SK-N-SH (cell line): ENCODE data around the gene EWSR1. TPM values are rescaled to one million over a fixed set of nuclear protein-coding genes. Genes with fewer than 3 reads are reported as not detected.
A peak's percentile ranks its signal among the peaks of the same experiment; 100 is the strongest.

Experiments used
- CTCF ChIA-PET: fragments of 300-600, 350-600 bp; formaldehyde crosslinking; extraction: SDS; loops from one replicate; lab custom pipeline; 2021; lab: Yijun Ruan, JAX
- POLR2A ChIA-PET: fragments of 350-600 bp; sonication (Branson Sonifier 250); formaldehyde crosslinking; extraction: SDS; loops from one replicate; lab custom pipeline; 2020; ENCODE audit warnings: antibody characterized with exemption, inconsistent platforms; lab: Yijun Ruan, JAX
- DNase-seq: peaks from one replicate; pipeline ENCODE4 v3.0.0; 2012
- H2AFZ ChIP-seq: fragments of 200-600 bp; sonication (generic); 2 replicates; pipeline ENCODE4 v1.8.1; 2016; ENCODE audit warnings: antibody characterized with exemption, mild to moderate bottlenecking, low read depth
- H3F3A ChIP-seq: fragments of 200-600 bp; sonication (generic); replicated peaks from 2 replicates; pipeline ENCODE3; 2016; ENCODE audit warnings: antibody characterized with exemption, mild to moderate bottlenecking; ENCODE audit not compliant: insufficient read depth
- H3K27ac ChIP-seq, 2 experiments: fragments of 200-500 bp in 1 of 2; fragments of 200-600 bp in 1 of 2; sonication (Bioruptor generic) in 1 of 2; sonication (generic), shearing (Covaris generic) in 1 of 2; 2 replicates each; pipeline versions ENCODE4 v1.5.1 to v1.6.1; 2014 to 2016; ENCODE audit warnings: low read depth in 2 of 2, inconsistent platforms in 1 of 2, low read length in 1 of 2, mild to moderate bottlenecking in 1 of 2, mixed read lengths in 1 of 2
- H3K27me3 ChIP-seq: fragments of 200-600 bp; sonication (generic), shearing (Covaris generic); 2 replicates; pipeline ENCODE4 v1.6.1; 2016; ENCODE audit warnings: mixed run types; ENCODE audit not compliant: insufficient read depth
- H3K36me3 ChIP-seq, 2 experiments: fragments of 200-500 bp in 1 of 2; fragments of 200-600 bp in 1 of 2; sonication (Bioruptor generic) in 1 of 2; sonication (generic) in 1 of 2; replicated peaks in 1 of 2; 2 replicates each; pipeline versions ENCODE3 to v1.5.1; 2014 to 2016; ENCODE audit warnings: low read length in 1 of 2, mild to moderate bottlenecking in 1 of 2; ENCODE audit not compliant: insufficient read depth in 2 of 2, control insufficient read depth in 1 of 2
- H3K4me1 ChIP-seq, 2 experiments: fragments of 200-500 bp in 1 of 2; fragments of 200-600 bp in 1 of 2; sonication (Bioruptor generic) in 1 of 2; sonication (generic), shearing (Covaris generic) in 1 of 2; 2 replicates each; pipeline versions ENCODE4 v1.5.1 to v1.6.1; 2014 to 2016; ENCODE audit warnings: low read depth in 1 of 2, low read length in 1 of 2, mixed run types in 1 of 2; ENCODE audit not compliant: insufficient read depth in 2 of 2, control insufficient read depth in 1 of 2
- H3K4me2 ChIP-seq: fragments of 200-600 bp; sonication (generic), shearing (Covaris generic); 2 replicates; pipeline ENCODE4 v1.6.1; 2017; ENCODE audit warnings: mixed run types
- H3K4me3 ChIP-seq, 2 experiments: fragments of 200-500 bp in 1 of 2; fragments of 200-600 bp in 1 of 2; sonication (Bioruptor generic) in 1 of 2; sonication (generic), shearing (Covaris generic) in 1 of 2; 2 replicates each; pipeline versions ENCODE4 v1.5.1 to v1.8.1; 2014 to 2016; ENCODE audit warnings: low read depth in 2 of 2, inconsistent platforms in 1 of 2, low read length in 1 of 2, mild to moderate bottlenecking in 1 of 2, mixed read lengths in 1 of 2, moderate library complexity in 1 of 2
- H3K79me2 ChIP-seq: fragments of 200-600 bp; sonication (generic); 2 replicates; pipeline ENCODE4 v1.8.1; 2017; ENCODE audit warnings: mild to moderate bottlenecking; ENCODE audit not compliant: insufficient read depth
- H3K9ac ChIP-seq: fragments of 200-600 bp; sonication (generic); 2 replicates; pipeline ENCODE4 v1.6.1; 2017; ENCODE audit warnings: mixed run types
- H3K9me2 ChIP-seq: fragments of 200-600 bp; sonication (generic); 2 replicates; pipeline ENCODE4 v1.6.1; 2017; ENCODE audit warnings: mixed run types
- H3K9me3 ChIP-seq: fragments of 200-600 bp; sonication (generic); 2 replicates; pipeline ENCODE4 v1.6.1; 2017; ENCODE audit warnings: mixed run types, mild to moderate bottlenecking, moderate library complexity
- H4K20me1 ChIP-seq: fragments of 200-600 bp; sonication (generic); 2 replicates; pipeline ENCODE4 v1.6.1; 2017; ENCODE audit warnings: mild to moderate bottlenecking, mixed run types; ENCODE audit not compliant: insufficient read depth
- CTCF ChIP-seq: fragments of 200-600 bp; sonication (generic); IDR thresholded peaks from 2 replicates; pipeline ENCODE4 v1.6.1; 2017; ENCODE audit warnings: antibody characterized with exemption, mild to moderate bottlenecking, moderate library complexity
- ELF1 ChIP-seq: IDR thresholded peaks from 2 replicates; pipeline ENCODE4 v1.4.0; 2012
- GATA2 ChIP-seq: sonication (generic); formaldehyde crosslinking; IDR thresholded peaks from 2 replicates; pipeline ENCODE4 v1.5.0; 2020; ENCODE audit warnings: mild to moderate bottlenecking, missing genetic modification reagents
- NFIC ChIP-seq: IDR thresholded peaks from 2 replicates; pipeline ENCODE4 v1.4.0; 2012; ENCODE audit warnings: borderline replicate concordance
- RAD21 ChIP-seq: IDR thresholded peaks from 2 replicates; pipeline ENCODE4 v1.6.1; 2012; ENCODE audit warnings: mild to moderate bottlenecking, low read length
- RCOR1 ChIP-seq: fragments of 150-350 bp; IDR thresholded peaks from 2 replicates; pipeline ENCODE4 v1.6.1; 2017; ENCODE audit warnings: antibody characterized with exemption, low read length
- REST ChIP-seq: IDR thresholded peaks from 2 replicates; pipeline ENCODE4 v1.6.1; 2012; ENCODE audit warnings: mild to moderate bottlenecking, low read depth, low read length, moderate library complexity
- RFX5 ChIP-seq: IDR thresholded peaks from 2 replicates; pipeline ENCODE4 v1.6.1; 2012; ENCODE audit warnings: mild to moderate bottlenecking, improper control_type of control experiment, low read length
- RXRA ChIP-seq: IDR thresholded peaks from 2 replicates; pipeline ENCODE4 v1.4.0; 2012; ENCODE audit warnings: low read depth, mild to moderate bottlenecking, borderline replicate concordance
- TCF12 ChIP-seq: IDR thresholded peaks from 2 replicates; pipeline ENCODE4 v1.4.0; 2012
- YY1 ChIP-seq: IDR thresholded peaks from 2 replicates; pipeline ENCODE4 v1.4.0; 2012; ENCODE audit warnings: low read depth, mild to moderate bottlenecking
- ZBTB33 ChIP-seq: IDR thresholded peaks from 2 replicates; pipeline ENCODE4 v1.4.0; 2012; ENCODE audit warnings: low read depth, borderline replicate concordance
- WGBS: methylation state at CpG from one replicate; pipeline ENCODE4 v1.1.6; 2017; ENCODE audit warnings: low lambda C conversion rate; 5-methylcytosine and 5-hydroxymethylcytosine counted together
- polyA plus RNA-seq, 3 experiments: library from polyadenylated mRNA; depleted of rRNA; stranded (reverse); fragments of >200 nt; gene quantifications; 2 replicates each; pipeline ENCODE4 v1.2.3, GENCODE V29; 2012
- TF ChIP-seq, protein P1 (sequence below): fragments of 150-350 bp; IDR thresholded peaks from 2 replicates; pipeline ENCODE4 v1.6.1; 2016; ENCODE audit warnings: mild to moderate bottlenecking, low read depth, low read length
- TF ChIP-seq, protein P2 (sequence below): IDR thresholded peaks from 2 replicates; pipeline ENCODE4 v1.4.0; 2012; ENCODE audit warnings: low read depth
- TF ChIP-seq, protein P3 (sequence below): IDR thresholded peaks from 2 replicates; pipeline ENCODE4 v1.4.0; 2012; ENCODE audit warnings: low read depth, borderline replicate concordance
- TF ChIP-seq, protein P4 (sequence below): fragments of 150-350 bp; IDR thresholded peaks from 2 replicates; pipeline ENCODE4 v1.6.1; 2017; ENCODE audit warnings: antibody characterized with exemption, low read length, low read depth, borderline replicate concordance

Gene EWSR1
- polyA plus RNA-seq, 1 of the 3 experiments (the other 2 are of a cell fraction): 173 TPM

DNA sequence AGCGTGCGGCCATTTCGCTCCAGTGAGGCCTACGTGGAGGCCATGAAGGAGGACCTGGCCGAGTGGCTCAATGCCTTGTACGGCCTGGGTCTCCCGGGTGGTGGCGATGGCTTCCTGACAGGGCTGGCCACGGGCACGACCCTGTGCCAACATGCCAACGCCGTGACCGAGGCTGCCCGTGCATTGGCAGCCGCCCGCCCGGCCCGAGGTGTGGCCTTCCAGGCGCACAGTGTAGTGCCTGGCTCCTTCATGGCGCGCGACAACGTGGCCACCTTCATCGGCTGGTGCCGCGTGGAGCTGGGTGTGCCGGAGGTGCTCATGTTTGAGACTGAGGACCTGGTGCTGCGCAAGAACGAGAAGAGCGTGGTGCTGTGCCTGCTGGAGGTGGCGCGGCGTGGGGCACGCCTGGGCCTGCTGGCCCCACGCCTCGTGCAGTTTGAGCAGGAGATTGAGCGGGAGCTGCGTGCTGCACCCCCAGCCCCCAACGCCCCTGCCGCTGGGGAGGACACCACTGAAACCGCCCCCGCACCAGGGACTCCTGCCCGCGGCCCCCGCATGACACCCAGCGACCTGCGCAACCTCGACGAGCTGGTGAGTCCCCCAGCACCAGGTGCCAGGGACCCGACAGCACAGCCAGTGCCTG lies 40.2 kb downstream of the EWSR1 start:
- peaks cover 30% of the 10 kb centered on the region for H3K79me2 ChIP-seq
- ChIA-PET POLR2A (no interaction called here), CTCF (interaction anchor here (1.1 to 1.7 kb wide), 2 partner anchors 12 to 51 kb away, joined by 4 to 8 read pairs; no protein-coding TSS in a partner anchor)
- H3K4me1 ChIP-seq: peaks cover 18 to 38% of the 10 kb centered on the region in 2 experiments; a peak in 3 of 4 replicates
- peak overlapping the region; percentile 91 for H3K4me2 ChIP-seq
- no peaks in the 10 kb centered on the region for H3K9me2 ChIP-seq
- H2AFZ ChIP-seq: no peak overlapping the region
- DNase-seq: peak; percentile 24
- peak overlapping the region in 1 of 2 experiments; percentile 88; a peak in 1 of 4 replicates for H3K27ac ChIP-seq
- H3K9ac ChIP-seq: no peak overlapping the region
- peaks cover 5% of the 10 kb centered on the region for H3F3A ChIP-seq
- H3K36me3 ChIP-seq: peaks cover 6 to 7% of the 10 kb centered on the region in 2 experiments
- 98% methylated on average over 17 of the region's 50 CpGs for WGBS
- peaks cover 13% of the 10 kb centered on the region; the same call in 1 of the 2 replicates for H4K20me1 ChIP-seq
- H3K4me3 ChIP-seq: peak overlapping the region in 1 of 2 experiments; percentile 85; a peak in 3 of 4 replicates
- TF ChIP-seq GATA2 (CRISPR knock-in tag) (no peak), RAD21 (no peak), CTCF (no peak), RFX5 (no peak), NFIC (no peak), REST (no peak), RCOR1 (no peak), TCF12 (no peak), YY1 (no peak), ZBTB33 (no peak), ELF1 (no peak), RXRA (no peak)
- TF ChIP-seq, protein P1, sequence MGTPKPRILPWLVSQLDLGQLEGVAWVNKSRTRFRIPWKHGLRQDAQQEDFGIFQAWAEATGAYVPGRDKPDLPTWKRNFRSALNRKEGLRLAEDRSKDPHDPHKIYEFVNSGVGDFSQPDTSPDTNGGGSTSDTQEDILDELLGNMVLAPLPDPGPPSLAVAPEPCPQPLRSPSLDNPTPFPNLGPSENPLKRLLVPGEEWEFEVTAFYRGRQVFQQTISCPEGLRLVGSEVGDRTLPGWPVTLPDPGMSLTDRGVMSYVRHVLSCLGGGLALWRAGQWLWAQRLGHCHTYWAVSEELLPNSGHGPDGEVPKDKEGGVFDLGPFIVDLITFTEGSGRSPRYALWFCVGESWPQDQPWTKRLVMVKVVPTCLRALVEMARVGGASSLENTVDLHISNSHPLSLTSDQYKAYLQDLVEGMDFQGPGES: no peak
- TF ChIP-seq, protein P2, sequence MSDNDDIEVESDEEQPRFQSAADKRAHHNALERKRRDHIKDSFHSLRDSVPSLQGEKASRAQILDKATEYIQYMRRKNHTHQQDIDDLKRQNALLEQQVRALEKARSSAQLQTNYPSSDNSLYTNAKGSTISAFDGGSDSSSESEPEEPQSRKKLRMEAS: no peak
- TF ChIP-seq, protein P3, sequence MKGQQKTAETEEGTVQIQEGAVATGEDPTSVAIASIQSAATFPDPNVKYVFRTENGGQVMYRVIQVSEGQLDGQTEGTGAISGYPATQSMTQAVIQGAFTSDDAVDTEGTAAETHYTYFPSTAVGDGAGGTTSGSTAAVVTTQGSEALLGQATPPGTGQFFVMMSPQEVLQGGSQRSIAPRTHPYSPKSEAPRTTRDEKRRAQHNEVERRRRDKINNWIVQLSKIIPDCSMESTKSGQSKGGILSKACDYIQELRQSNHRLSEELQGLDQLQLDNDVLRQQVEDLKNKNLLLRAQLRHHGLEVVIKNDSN: no peak
- TF ChIP-seq, protein P4, sequence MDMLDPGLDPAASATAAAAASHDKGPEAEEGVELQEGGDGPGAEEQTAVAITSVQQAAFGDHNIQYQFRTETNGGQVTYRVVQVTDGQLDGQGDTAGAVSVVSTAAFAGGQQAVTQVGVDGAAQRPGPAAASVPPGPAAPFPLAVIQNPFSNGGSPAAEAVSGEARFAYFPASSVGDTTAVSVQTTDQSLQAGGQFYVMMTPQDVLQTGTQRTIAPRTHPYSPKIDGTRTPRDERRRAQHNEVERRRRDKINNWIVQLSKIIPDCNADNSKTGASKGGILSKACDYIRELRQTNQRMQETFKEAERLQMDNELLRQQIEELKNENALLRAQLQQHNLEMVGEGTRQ: no peak
- no peaks in the 10 kb centered on the region for H3K9me3 ChIP-seq
- H3K27me3 ChIP-seq: no peaks in the 10 kb centered on the region
